Measurements from ENCODE around the gene F10. TPM values are rescaled to one million over a fixed set of nuclear protein-coding genes. Genes with fewer than 3 reads are reported as not detected.

F10 gene
- total and polyA plus RNA-seq, 2 donors (not counting 3 experiments of a cell fraction or from before 2014, with no cell fraction given) = 0.25 TPM; not detected in 1

DNA sequence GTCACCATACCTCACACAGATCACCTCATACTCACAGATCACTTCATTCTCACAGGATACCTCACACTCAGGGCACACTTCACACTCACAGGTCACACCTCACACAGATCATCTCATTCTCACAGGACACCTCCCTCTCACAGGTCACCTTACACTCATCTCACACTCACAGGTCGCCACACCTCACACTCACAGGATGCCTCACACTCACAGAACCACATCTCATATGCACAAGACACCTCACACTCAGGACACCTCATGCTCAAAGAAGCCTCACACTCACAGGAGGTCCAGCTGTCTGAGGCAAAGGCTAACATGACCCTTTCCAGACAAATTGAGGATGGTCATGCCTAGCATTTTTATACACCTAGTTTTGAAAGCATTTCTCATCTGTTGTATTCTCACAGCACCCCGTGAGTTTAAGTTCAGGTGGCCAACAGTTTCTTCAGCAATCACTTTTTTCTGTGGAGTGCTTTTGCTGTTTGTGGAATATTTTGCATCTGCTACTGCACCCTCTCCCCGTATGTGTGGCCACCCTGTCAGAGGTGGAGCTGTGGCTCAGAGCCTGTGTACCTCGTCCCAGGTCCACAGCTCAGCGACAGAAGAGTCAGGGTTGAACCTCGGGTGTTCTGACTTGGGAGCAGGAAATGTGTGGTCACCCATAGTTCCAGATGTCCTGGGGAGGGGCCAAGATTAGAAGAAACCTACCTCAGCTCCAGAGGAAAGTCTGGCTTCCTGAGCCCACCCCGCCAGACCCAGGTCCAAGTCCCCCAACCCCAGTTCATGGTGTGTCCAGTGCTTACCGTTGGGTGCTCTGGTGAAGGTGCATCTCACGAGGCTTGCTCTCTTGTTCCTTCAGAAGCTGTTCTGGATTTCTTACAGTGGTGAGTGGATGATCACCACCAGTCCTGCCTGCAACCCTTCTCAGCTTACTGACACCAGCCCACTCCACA is 9.4 kb upstream of the F10 start:
- no peak for DNase-seq (ENCODE audit: low read depth, low spot score)
- H3K9ac ChIP-seq (replicated peaks; ENCODE audit: extremely low read depth, insufficient read depth, low read length) = no peak overlapping the region
- no peaks in the 10 kb centered on the region for H3K9me3 ChIP-seq (replicated peaks; ENCODE audit: control insufficient read depth, insufficient read depth, low read length)
- H4K20me1 ChIP-seq (replicated peaks; ENCODE audit: control insufficient read depth, extremely low read depth, insufficient read depth, low read length) = no peaks in the 10 kb centered on the region
- FAIRE-seq = no peak
- BruUV-seq (replicated peaks) = no TSS peak
- H2AFZ ChIP-seq (ENCODE audit: low read depth, low read length) = no peak overlapping the region
- intact Hi-C loops (cut with micrococcal nuclease) = no loop called here
- H3K79me2 ChIP-seq (ENCODE audit: control insufficient read depth, insufficient read depth, low read length) = no peaks in the 10 kb centered on the region
- H3K4me3 ChIP-seq (replicated peaks in 1 of 3; ENCODE audit: insufficient read depth in 1 of 3, low read depth in 1 of 3, low read length in 3 of 3) = no peak overlapping the region
- ChIA-PET POLR2A (no interaction called here), CTCF (interaction anchor here (1.0 kb wide), 1 partner anchor 11 kb away, joined by 4 read pairs; no protein-coding TSS in a partner anchor)
- no peak overlapping the region for H3K4me2 ChIP-seq (ENCODE audit: insufficient read depth, low read length)
- peaks cover 17 to 22% of the 10 kb centered on the region in 2 experiments for H3K27me3 ChIP-seq (ENCODE audit: control insufficient read depth in 2 of 2, insufficient read depth in 2 of 2, low read length in 2 of 2)
- dilution Hi-C loops (cut with MboI; ENCODE audit: extremely low pct_ligation_motif_present, low sequenced_read_pairs) = no loop called here
- H3K4me1 ChIP-seq (ENCODE audit: control insufficient read depth, extremely low read depth, insufficient read depth, low read length) = no peaks in the 10 kb centered on the region
- H3K36me3 ChIP-seq (ENCODE audit: control insufficient read depth in 2 of 2, extremely low read depth in 1 of 2, insufficient read depth in 2 of 2, low read length in 2 of 2) = no peaks in the 10 kb centered on the region
- H3K9me1 ChIP-seq (replicated peaks; ENCODE audit: control insufficient read depth, extremely low read depth, insufficient read depth, low read length) = no peaks in the 10 kb centered on the region
- H3K27ac ChIP-seq (ENCODE audit: insufficient read depth, low read depth, low read length) = no peak overlapping the region
- no peak for TF ChIP-seq FOS (IDR thresholded peaks at IDR 0.05; ENCODE audit: borderline replicate concordance, insufficient read depth, low read length)
- TF ChIP-seq POLR2A (IDR thresholded peaks at IDR 0.05; ENCODE audit: low read depth, low read length) = no peak
- TF ChIP-seq JUN (IDR thresholded peaks at IDR 0.05; ENCODE audit: borderline replicate concordance, insufficient read depth, insufficient read length, low read depth) = no peak
- no peak for TF ChIP-seq MYC (IDR thresholded peaks at IDR 0.05; ENCODE audit: low read depth, low read length)
- TF ChIP-seq POLR2AphosphoS5 (IDR thresholded peaks at IDR 0.05; ENCODE audit: insufficient read depth, low read depth, low read length) = no peak
- TF ChIP-seq, protein P1, sequence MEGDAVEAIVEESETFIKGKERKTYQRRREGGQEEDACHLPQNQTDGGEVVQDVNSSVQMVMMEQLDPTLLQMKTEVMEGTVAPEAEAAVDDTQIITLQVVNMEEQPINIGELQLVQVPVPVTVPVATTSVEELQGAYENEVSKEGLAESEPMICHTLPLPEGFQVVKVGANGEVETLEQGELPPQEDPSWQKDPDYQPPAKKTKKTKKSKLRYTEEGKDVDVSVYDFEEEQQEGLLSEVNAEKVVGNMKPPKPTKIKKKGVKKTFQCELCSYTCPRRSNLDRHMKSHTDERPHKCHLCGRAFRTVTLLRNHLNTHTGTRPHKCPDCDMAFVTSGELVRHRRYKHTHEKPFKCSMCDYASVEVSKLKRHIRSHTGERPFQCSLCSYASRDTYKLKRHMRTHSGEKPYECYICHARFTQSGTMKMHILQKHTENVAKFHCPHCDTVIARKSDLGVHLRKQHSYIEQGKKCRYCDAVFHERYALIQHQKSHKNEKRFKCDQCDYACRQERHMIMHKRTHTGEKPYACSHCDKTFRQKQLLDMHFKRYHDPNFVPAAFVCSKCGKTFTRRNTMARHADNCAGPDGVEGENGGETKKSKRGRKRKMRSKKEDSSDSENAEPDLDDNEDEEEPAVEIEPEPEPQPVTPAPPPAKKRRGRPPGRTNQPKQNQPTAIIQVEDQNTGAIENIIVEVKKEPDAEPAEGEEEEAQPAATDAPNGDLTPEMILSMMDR (IDR thresholded peaks at IDR 0.05; ENCODE audit: extremely low read depth in 1 of 2, insufficient read depth in 1 of 2, low read depth in 1 of 2, low read length in 2 of 2) = no peak
- no peak for TF ChIP-seq GATA2 (IDR thresholded peaks at IDR 0.05; ENCODE audit: insufficient read depth, insufficient read length, low read depth, low read length)
- TF ChIP-seq EZH2 (IDR thresholded peaks at IDR 0.05; ENCODE audit: borderline replicate concordance, low read depth, low read length, severe bottlenecking) = no peak
- TF ChIP-seq, protein P2, sequence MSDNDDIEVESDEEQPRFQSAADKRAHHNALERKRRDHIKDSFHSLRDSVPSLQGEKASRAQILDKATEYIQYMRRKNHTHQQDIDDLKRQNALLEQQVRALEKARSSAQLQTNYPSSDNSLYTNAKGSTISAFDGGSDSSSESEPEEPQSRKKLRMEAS (IDR thresholded peaks at IDR 0.05; ENCODE audit: insufficient read depth, insufficient read length) = no peak

Data from endothelial cell of umbilical vein (primary cell).